Liver (tissue), 9 donors: ENCODE measurements around the gene AHSG. TPM values are rescaled to one million over a fixed set of nuclear protein-coding genes. Genes with fewer than 3 reads are reported as not detected.

Experiments
- DNase-seq: peaks from one replicate; pipeline ENCODE4 v3.0.0-alpha.2; 2017; ENCODE audit warnings: low spot score
- H3K27ac ChIP-seq, 2 donors: one replicate each; pipeline ENCODE4 v1.7.0; 2013; ENCODE audit warnings: inconsistent platforms in 2 of 2, low read length in 2 of 2, control low read depth in 1 of 2, low read depth in 1 of 2, mild to moderate bottlenecking in 1 of 2
- H3K27me3 ChIP-seq, 4 donors: one replicate each; pipeline versions ENCODE4 v1.6.1 to v1.7.0; 2013; ENCODE audit warnings: low read length in 3 of 4, inconsistent platforms in 1 of 4, mild to moderate bottlenecking in 1 of 4, moderate library complexity in 1 of 4; ENCODE audit not compliant: control insufficient read depth in 4 of 4, insufficient read depth in 4 of 4
- H3K36me3 ChIP-seq, 4 donors: one replicate each; pipeline versions ENCODE4 v1.6.1 to v1.7.0; 2013; ENCODE audit warnings: low read length in 3 of 4, mild to moderate bottlenecking in 3 of 4, low read depth in 1 of 4, moderate library complexity in 1 of 4; ENCODE audit not compliant: control insufficient read depth in 4 of 4, insufficient read depth in 3 of 4
- H3K4me1 ChIP-seq, 4 donors: one replicate each; pipeline versions ENCODE4 v1.6.1 to v1.7.0; 2013; ENCODE audit warnings: low read length in 3 of 4, mild to moderate bottlenecking in 3 of 4, moderate library complexity in 1 of 4; ENCODE audit not compliant: control insufficient read depth in 4 of 4, insufficient read depth in 4 of 4
- H3K4me3 ChIP-seq, 3 donors: one replicate each; pipeline versions ENCODE4 v1.6.1 to v1.7.0; 2013; ENCODE audit warnings: low read length in 3 of 3, control low read depth in 1 of 3, low read depth in 1 of 3, mild to moderate bottlenecking in 1 of 3
- H3K9ac ChIP-seq, 2 donors: one replicate each; pipeline ENCODE4 v1.7.0; 2013; ENCODE audit warnings: low read length in 2 of 2, mild to moderate bottlenecking in 2 of 2, moderate library complexity in 2 of 2, control low read depth in 1 of 2, low read depth in 1 of 2
- H3K9me3 ChIP-seq, 4 donors: one replicate each; pipeline versions ENCODE4 v1.6.1 to v1.7.0; 2013; ENCODE audit warnings: low read length in 3 of 4; ENCODE audit not compliant: control insufficient read depth in 4 of 4
- GABPA ChIP-seq, 2 donors: IDR thresholded peaks in 1 of 2; conservative IDR thresholded peaks in 1 of 2; 2 replicates each; pipeline ENCODE4 v1.6.1; 2016; ENCODE audit warnings: antibody characterized with exemption in 2 of 2, mild to moderate bottlenecking in 1 of 2, moderate library complexity in 1 of 2
- HNF4A ChIP-seq, 2 donors: conservative IDR thresholded peaks; 2 replicates each; pipeline ENCODE4 v1.6.1; 2016; ENCODE audit warnings: antibody characterized with exemption in 2 of 2, mild to moderate bottlenecking in 2 of 2
- HNF4G ChIP-seq: IDR thresholded peaks from 2 replicates; pipeline ENCODE4 v1.6.1; 2016; ENCODE audit warnings: antibody characterized with exemption
- NR2F2 ChIP-seq: IDR thresholded peaks from 2 replicates; pipeline ENCODE4 v1.6.1; 2016; ENCODE audit warnings: antibody characterized with exemption
- RAD21 ChIP-seq, 2 donors: IDR thresholded peaks; 2 replicates each; pipeline ENCODE4 v1.6.1; 2016; ENCODE audit warnings: antibody characterized with exemption in 2 of 2, mild to moderate bottlenecking in 2 of 2
- RXRA ChIP-seq, 2 donors: IDR thresholded peaks; 2 replicates each; pipeline ENCODE4 v1.6.1; 2017 to 2018; ENCODE audit warnings: antibody characterized with exemption in 2 of 2, mild to moderate bottlenecking in 1 of 2
- SP1 ChIP-seq: IDR thresholded peaks from 2 replicates; pipeline ENCODE4 v1.6.1; 2018; ENCODE audit warnings: antibody characterized with exemption, mild to moderate bottlenecking
- TAF1 ChIP-seq: conservative IDR thresholded peaks from 2 replicates; pipeline ENCODE4 v1.6.1; 2016; ENCODE audit warnings: antibody characterized with exemption, mild to moderate bottlenecking
- YY1 ChIP-seq: IDR thresholded peaks from 2 replicates; pipeline ENCODE4 v1.6.1; 2016; ENCODE audit warnings: antibody characterized with exemption, mild to moderate bottlenecking
- WGBS: extraction: QIAGEN DNeasy Blood & Tissue Kit; methylation state at CpG from one replicate; pipeline ENCODE4 v1.1.7; 2013; 5-methylcytosine and 5-hydroxymethylcytosine counted together
- polyA plus RNA-seq, 2 donors: library from polyadenylated mRNA; stranded (reverse) in 1 of 2; unstranded in 1 of 2; fragments of 200-250 nt in 1 of 2; fragments of >200 nt in 1 of 2; fragmentation: Nextera tagmentation in 1 of 2; extraction: Ambion mirVana in 1 of 2; gene quantifications; one replicate each; pipeline versions ENCODE4 v1.2.1 to v1.2.3, GENCODE V29; 2013 to 2015
- total RNA-seq, 2 donors: library from RNA; depleted of rRNA; stranded (reverse); fragments of >200 nt; gene quantifications; one replicate each; pipeline ENCODE4 v1.2.3, GENCODE V29; 2014
- TF ChIP-seq, protein P1 (sequence below): IDR thresholded peaks from 2 replicates; pipeline ENCODE4 v1.6.1; 2016; ENCODE audit warnings: antibody characterized with exemption
- TF ChIP-seq, protein P2 (sequence below): fragments of 150-350 bp; IDR thresholded peaks from 2 replicates; pipeline ENCODE4 v1.5.1; 2017; ENCODE audit warnings: improper control_type of control experiment, low read depth, low read length; ENCODE audit not compliant: missing input control
- TF ChIP-seq, protein P3 (sequence below): IDR thresholded peaks from 2 replicates; pipeline ENCODE4 v1.6.1; 2016; ENCODE audit warnings: antibody characterized with exemption
- TF ChIP-seq, protein P4 (sequence below): IDR thresholded peaks from 2 replicates; pipeline ENCODE4 v1.6.1; 2016; ENCODE audit warnings: antibody characterized with exemption, mild to moderate bottlenecking
- donor health status: healthy.
- donor health status: healthy.
- donor health status: healthy.
- donor health status: healthy.
- donor health status: healthy.

AHSG gene
- total and polyA plus RNA-seq, 4 donors: 965 to 4,470 (median 2,050) TPM

DNA sequence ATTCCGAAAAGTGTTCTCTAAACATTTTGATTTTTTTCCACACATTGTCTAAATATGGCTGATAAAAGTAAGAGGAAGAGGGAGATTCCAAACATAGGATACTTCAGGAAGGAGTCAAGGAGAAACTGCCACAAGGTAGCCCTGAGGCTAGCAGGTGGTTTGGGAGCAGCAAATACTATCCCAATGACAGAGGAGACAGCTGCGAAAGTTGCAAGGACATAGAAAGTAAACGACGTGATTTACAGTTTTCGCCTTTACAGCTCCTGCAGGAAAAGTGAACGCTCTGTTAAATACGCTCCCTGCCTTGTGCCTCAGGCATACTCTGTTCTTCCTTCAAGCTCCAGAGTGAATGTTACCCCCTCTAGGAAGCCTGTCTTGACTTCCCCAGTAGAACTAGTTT is 23.7 kb downstream of the AHSG start:
- no peak for DNase-seq
- 92% methylated on average over 7 of the region's 7 CpGs for WGBS

DNA sequence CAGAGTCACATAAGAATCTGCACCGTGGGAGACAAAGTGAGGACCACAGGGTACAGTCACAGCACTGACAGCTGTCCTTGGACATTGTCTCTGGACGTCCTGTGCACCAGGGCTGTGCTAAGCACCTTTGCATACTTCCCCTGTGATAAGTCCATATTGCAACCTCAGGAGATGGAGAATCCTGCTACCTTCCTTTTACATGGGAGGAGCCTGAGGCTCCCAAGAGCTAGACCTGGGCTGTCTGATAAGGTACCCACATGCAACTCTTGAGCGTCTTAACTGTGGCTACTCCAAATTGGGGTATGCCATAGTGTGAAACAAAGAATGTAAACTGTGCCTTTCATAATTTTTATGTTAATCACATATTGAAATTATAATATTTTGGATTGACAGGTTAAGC is 24.8 kb downstream of the AHSG start:
- H3K36me3 ChIP-seq: no peaks in the 10 kb centered on the region
- H3K4me1 ChIP-seq: peaks cover 7 to 75% (median 59%) of the 10 kb centered on the region in 4 donors
- H3K27ac ChIP-seq: no peak overlapping the region
- TF ChIP-seq RAD21 (IDR thresholded peaks at IDR 0.05) (no peak), GABPA (IDR thresholded peaks at IDR 0.05 in 1 of 2, conservative IDR thresholded peaks at IDR 0.05 in 1 of 2) (no peak), SP1 (no peak), TAF1 (no peak), YY1 (no peak), HNF4A (conservative IDR thresholded peaks at IDR 0.05) (no peak), NR2F2 (no peak), HNF4G (no peak), RXRA (IDR thresholded peaks at IDR 0.05) (no peak)
- TF ChIP-seq, protein P1, sequence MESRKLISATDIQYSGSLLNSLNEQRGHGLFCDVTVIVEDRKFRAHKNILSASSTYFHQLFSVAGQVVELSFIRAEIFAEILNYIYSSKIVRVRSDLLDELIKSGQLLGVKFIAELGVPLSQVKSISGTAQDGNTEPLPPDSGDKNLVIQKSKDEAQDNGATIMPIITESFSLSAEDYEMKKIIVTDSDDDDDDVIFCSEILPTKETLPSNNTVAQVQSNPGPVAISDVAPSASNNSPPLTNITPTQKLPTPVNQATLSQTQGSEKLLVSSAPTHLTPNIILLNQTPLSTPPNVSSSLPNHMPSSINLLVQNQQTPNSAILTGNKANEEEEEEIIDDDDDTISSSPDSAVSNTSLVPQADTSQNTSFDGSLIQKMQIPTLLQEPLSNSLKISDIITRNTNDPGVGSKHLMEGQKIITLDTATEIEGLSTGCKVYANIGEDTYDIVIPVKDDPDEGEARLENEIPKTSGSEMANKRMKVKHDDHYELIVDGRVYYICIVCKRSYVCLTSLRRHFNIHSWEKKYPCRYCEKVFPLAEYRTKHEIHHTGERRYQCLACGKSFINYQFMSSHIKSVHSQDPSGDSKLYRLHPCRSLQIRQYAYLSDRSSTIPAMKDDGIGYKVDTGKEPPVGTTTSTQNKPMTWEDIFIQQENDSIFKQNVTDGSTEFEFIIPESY: no peak
- TF ChIP-seq, protein P2, sequence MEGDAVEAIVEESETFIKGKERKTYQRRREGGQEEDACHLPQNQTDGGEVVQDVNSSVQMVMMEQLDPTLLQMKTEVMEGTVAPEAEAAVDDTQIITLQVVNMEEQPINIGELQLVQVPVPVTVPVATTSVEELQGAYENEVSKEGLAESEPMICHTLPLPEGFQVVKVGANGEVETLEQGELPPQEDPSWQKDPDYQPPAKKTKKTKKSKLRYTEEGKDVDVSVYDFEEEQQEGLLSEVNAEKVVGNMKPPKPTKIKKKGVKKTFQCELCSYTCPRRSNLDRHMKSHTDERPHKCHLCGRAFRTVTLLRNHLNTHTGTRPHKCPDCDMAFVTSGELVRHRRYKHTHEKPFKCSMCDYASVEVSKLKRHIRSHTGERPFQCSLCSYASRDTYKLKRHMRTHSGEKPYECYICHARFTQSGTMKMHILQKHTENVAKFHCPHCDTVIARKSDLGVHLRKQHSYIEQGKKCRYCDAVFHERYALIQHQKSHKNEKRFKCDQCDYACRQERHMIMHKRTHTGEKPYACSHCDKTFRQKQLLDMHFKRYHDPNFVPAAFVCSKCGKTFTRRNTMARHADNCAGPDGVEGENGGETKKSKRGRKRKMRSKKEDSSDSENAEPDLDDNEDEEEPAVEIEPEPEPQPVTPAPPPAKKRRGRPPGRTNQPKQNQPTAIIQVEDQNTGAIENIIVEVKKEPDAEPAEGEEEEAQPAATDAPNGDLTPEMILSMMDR: no peak
- TF ChIP-seq, protein P3, sequence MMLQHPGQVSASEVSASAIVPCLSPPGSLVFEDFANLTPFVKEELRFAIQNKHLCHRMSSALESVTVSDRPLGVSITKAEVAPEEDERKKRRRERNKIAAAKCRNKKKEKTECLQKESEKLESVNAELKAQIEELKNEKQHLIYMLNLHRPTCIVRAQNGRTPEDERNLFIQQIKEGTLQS: no peak
- 62% methylated on average over 3 of the region's 3 CpGs for WGBS
- H3K4me3 ChIP-seq: no peak overlapping the region
- H3K27me3 ChIP-seq: no peaks in the 10 kb centered on the region
- no peak overlapping the region for H3K9ac ChIP-seq
- no peak for DNase-seq
- no peaks in the 10 kb centered on the region for H3K9me3 ChIP-seq

More for the DNA sequence above, 23.7 kb downstream of the AHSG start:
- Histone ChIP-seq H3K4me1 (peaks cover 8 to 72% (median 60%) of the 10 kb centered on the region in 4 donors), H3K9ac (no peak overlapping the region), H3K27me3 (no peaks in the 10 kb centered on the region), H3K36me3 (no peaks in the 10 kb centered on the region), H3K4me3 (no peak overlapping the region), H3K27ac (no peak overlapping the region), H3K9me3 (no peaks in the 10 kb centered on the region)
- TF ChIP-seq SP1: no peak
- TF ChIP-seq, protein P4, sequence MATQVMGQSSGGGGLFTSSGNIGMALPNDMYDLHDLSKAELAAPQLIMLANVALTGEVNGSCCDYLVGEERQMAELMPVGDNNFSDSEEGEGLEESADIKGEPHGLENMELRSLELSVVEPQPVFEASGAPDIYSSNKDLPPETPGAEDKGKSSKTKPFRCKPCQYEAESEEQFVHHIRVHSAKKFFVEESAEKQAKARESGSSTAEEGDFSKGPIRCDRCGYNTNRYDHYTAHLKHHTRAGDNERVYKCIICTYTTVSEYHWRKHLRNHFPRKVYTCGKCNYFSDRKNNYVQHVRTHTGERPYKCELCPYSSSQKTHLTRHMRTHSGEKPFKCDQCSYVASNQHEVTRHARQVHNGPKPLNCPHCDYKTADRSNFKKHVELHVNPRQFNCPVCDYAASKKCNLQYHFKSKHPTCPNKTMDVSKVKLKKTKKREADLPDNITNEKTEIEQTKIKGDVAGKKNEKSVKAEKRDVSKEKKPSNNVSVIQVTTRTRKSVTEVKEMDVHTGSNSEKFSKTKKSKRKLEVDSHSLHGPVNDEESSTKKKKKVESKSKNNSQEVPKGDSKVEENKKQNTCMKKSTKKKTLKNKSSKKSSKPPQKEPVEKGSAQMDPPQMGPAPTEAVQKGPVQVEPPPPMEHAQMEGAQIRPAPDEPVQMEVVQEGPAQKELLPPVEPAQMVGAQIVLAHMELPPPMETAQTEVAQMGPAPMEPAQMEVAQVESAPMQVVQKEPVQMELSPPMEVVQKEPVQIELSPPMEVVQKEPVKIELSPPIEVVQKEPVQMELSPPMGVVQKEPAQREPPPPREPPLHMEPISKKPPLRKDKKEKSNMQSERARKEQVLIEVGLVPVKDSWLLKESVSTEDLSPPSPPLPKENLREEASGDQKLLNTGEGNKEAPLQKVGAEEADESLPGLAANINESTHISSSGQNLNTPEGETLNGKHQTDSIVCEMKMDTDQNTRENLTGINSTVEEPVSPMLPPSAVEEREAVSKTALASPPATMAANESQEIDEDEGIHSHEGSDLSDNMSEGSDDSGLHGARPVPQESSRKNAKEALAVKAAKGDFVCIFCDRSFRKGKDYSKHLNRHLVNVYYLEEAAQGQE: no peak
- no peak for TF ChIP-seq HNF4A (conservative IDR thresholded peaks at IDR 0.05)
- TF ChIP-seq, protein P2: no peak
